Measurements from ENCODE around the gene ZNF189. TPM values are rescaled to one million over a fixed set of nuclear protein-coding genes. Genes with fewer than 3 reads are reported as not detected.

The ZNF189 gene
- total and polyA plus RNA-seq, 9 donors, result 11.3 to 30.5 (median 25.1) TPM

- Histone ChIP-seq H3K4me3 (no peak overlapping the region), H3K9me3 (peaks cover 0 to 8% of the 10 kb centered on the region in 2 donors), H3K4me1 (ENCODE audit: insufficient read depth) (no peaks in the 10 kb centered on the region), H3K36me3 (no peaks in the 10 kb centered on the region), H3K27ac (no peak overlapping the region), H3K27me3 (no peaks in the 10 kb centered on the region)
- intact Hi-C loops (cut with DNase I), result no loop called here
- WGBS, 3 donors, result 63 to 93% (median 90%) methylated on average over 2 of the region's 2 CpGs
- no peak for TF ChIP-seq EP300 (IDR thresholded peaks at IDR 0.05)
- no peak for TF ChIP-seq CTCF (IDR thresholded peaks at IDR 0.05)
- TF ChIP-seq POLR2A (IDR thresholded peaks at IDR 0.05), result no peak
- DNase-seq, result no peak
Measured at GRCh38 chr9:101419863-101420262, 21.2 kb downstream of the ZNF189 start.

- Histone ChIP-seq H3K4me1 (ENCODE audit: insufficient read depth) (no peaks in the 10 kb centered on the region), H3K4me3 (no peak overlapping the region), H3K36me3 (no peaks in the 10 kb centered on the region), H3K27me3 (no peaks in the 10 kb centered on the region), H3K9me3 (peaks cover 0 to 3% of the 10 kb centered on the region in 2 donors), H3K27ac (no peak overlapping the region)
- intact Hi-C loops (cut with DNase I), result no loop called here
- TF ChIP-seq POLR2A (IDR thresholded peaks at IDR 0.05), result no peak
- no peak for TF ChIP-seq EP300 (IDR thresholded peaks at IDR 0.05)
- TF ChIP-seq CTCF (IDR thresholded peaks at IDR 0.05), result no peak
- 61 to 75% (median 70%) methylated on average over 5 of the region's 5 CpGs for WGBS, 3 donors
- DNase-seq, result no peak
Measured at GRCh38 chr9:101421653-101422065, 23.0 kb downstream of the ZNF189 start.

GRCh38 chr9:101427358-101427757, 28.7 kb downstream of the ZNF189 start:
- Histone ChIP-seq H3K9me3 (no peaks in the 10 kb centered on the region), H3K27ac (no peak overlapping the region), H3K36me3 (no peaks in the 10 kb centered on the region), H3K4me1 (ENCODE audit: insufficient read depth) (no peaks in the 10 kb centered on the region), H3K27me3 (no peaks in the 10 kb centered on the region), H3K4me3 (no peak overlapping the region)
- TF ChIP-seq EP300 (IDR thresholded peaks at IDR 0.05), result no peak
- TF ChIP-seq CTCF (IDR thresholded peaks at IDR 0.05), result no peak
- TF ChIP-seq POLR2A (IDR thresholded peaks at IDR 0.05), result no peak
- DNase-seq, result no peak
- intact Hi-C loops (cut with DNase I), result no loop called here
- WGBS, 3 donors, result 88 to 94% (median 92%) methylated on average over 8 of the region's 8 CpGs

GRCh38 chr9:101427957-101428655, 29.5 kb downstream of the ZNF189 start:
- intact Hi-C loops (cut with DNase I), result no loop called here
- Histone ChIP-seq H3K36me3 (no peaks in the 10 kb centered on the region), H3K27me3 (no peaks in the 10 kb centered on the region), H3K9me3 (no peaks in the 10 kb centered on the region), H3K4me1 (ENCODE audit: insufficient read depth) (no peaks in the 10 kb centered on the region), H3K27ac (no peak overlapping the region), H3K4me3 (no peak overlapping the region)
- 86 to 87% (median 87%) methylated on average over 3 of the region's 3 CpGs for WGBS, 3 donors
- TF ChIP-seq CTCF (IDR thresholded peaks at IDR 0.05) (no peak), POLR2A (IDR thresholded peaks at IDR 0.05) (no peak), EP300 (IDR thresholded peaks at IDR 0.05) (no peak)
- DNase-seq, result no peak
